PC-3 (cell line): ENCODE measurements around the gene SCUBE1. TPM values are rescaled to one million over a fixed set of nuclear protein-coding genes. Genes with fewer than 3 reads are reported as not detected.

Experiments
- ATAC-seq: fragments of 200-7000 bp; cut with Tn5 transposase; 2 replicates; pipeline ENCODE4 v1.9.1; 2020; ENCODE audit warnings: mild to moderate bottlenecking, moderate library complexity
- BruUV-seq: library from RNA; stranded (reverse); fragments of 400-500 nt; replicated peaks from 2 replicates; lab custom pipeline; 2021; lab: Mats Ljungman, UMichigan
- CTCF ChIA-PET: fragments of 300-600 bp; sonication (Branson Sonifier 250); formaldehyde crosslinking; loops from one replicate; lab custom pipeline; 2022; ENCODE audit warnings: antibody characterized with exemption; lab: Charles Lee
- POLR2A ChIA-PET: fragments of 300-600 bp; sonication (Branson Sonifier 250); formaldehyde crosslinking; loops from one replicate; lab custom pipeline; 2022; ENCODE audit warnings: antibody characterized with exemption; ENCODE audit not compliant: unreplicated experiment; lab: Charles Lee
- DNase-seq: peaks from one replicate; pipeline ENCODE4 v3.0.0-alpha.2; 2015
- H2AFZ ChIP-seq: fragments of 300-600 bp; sonication (generic); 2 replicates; pipeline ENCODE4 v1.6.0; 2016; ENCODE audit warnings: antibody characterized with exemption, low read length
- H3F3A ChIP-seq: fragments of 300-600 bp; sonication (generic); one replicate; pipeline ENCODE4 v1.6.0; 2017; ENCODE audit warnings: antibody characterized with exemption, low read length, control low read depth, mild to moderate bottlenecking; ENCODE audit not compliant: unreplicated experiment
- H3K27ac ChIP-seq: fragments of 300-600 bp; sonication (generic); 2 replicates; pipeline ENCODE4 v1.5.1; 2016; ENCODE audit warnings: mild to moderate bottlenecking, low read length
- H3K27me3 ChIP-seq: fragments of 300-600 bp; sonication (generic); 2 replicates; pipeline ENCODE4 v1.6.1; 2016; ENCODE audit warnings: low read length, mixed read lengths
- H3K36me3 ChIP-seq: fragments of 300-600 bp; sonication (generic); 2 replicates; pipeline ENCODE4 v1.6.1; 2016; ENCODE audit warnings: low read depth, mixed run types, low read length, mixed read lengths
- H3K4me1 ChIP-seq: fragments of 300-600 bp; sonication (generic); 2 replicates; pipeline ENCODE4 v1.5.1; 2016; ENCODE audit warnings: low read length; ENCODE audit not compliant: insufficient read depth
- H3K4me2 ChIP-seq: fragments of 300-600 bp; sonication (generic); 2 replicates; pipeline ENCODE4 v1.6.0; 2016; ENCODE audit warnings: low read length
- H3K4me3 ChIP-seq: fragments of 300-600 bp; sonication (generic); 2 replicates; pipeline ENCODE4 v1.5.1; 2016; ENCODE audit warnings: mild to moderate bottlenecking, low read length, mixed read lengths
- H3K79me2 ChIP-seq: fragments of 300-600 bp; sonication (generic); 2 replicates; pipeline ENCODE4 v1.6.1; 2017; ENCODE audit warnings: low read length, mixed read lengths
- H3K9ac ChIP-seq: fragments of 300-600 bp; sonication (generic); 2 replicates; pipeline ENCODE4 v1.6.0; 2016; ENCODE audit warnings: mild to moderate bottlenecking, low read length
- H3K9me2 ChIP-seq: fragments of 300-600 bp; sonication (generic); replicated peaks from 2 replicates; pipeline ENCODE4 v1.6.1; 2016; ENCODE audit warnings: mixed run types, low read length, mixed read lengths
- H3K9me3 ChIP-seq: fragments of 300-600 bp; sonication (generic); 2 replicates; pipeline ENCODE4 v1.6.1; 2016; ENCODE audit warnings: low read length, mixed read lengths
- H4K20me1 ChIP-seq: fragments of 300-600 bp; sonication (generic); 2 replicates; pipeline ENCODE4 v1.6.1; 2016; ENCODE audit warnings: low read length, mixed read lengths
- CTCF ChIP-seq: fragments of 300-600 bp; sonication (generic); conservative IDR thresholded peaks from 2 replicates; pipeline ENCODE4 v1.5.1; 2017; ENCODE audit warnings: antibody characterized with exemption, low read depth, mild to moderate bottlenecking, low read length
- EZH2 ChIP-seq: fragments of 300-600 bp; sonication (generic); IDR thresholded peaks from one replicate; pipeline ENCODE4 v1.6.1; 2017; ENCODE audit warnings: antibody characterized with exemption, mild to moderate bottlenecking, low read length; ENCODE audit not compliant: unreplicated experiment
- EZH2phosphoT487 ChIP-seq: fragments of 300-600 bp; sonication (generic); IDR thresholded peaks from 2 replicates; pipeline ENCODE4 v1.6.1; 2018; ENCODE audit warnings: mild to moderate bottlenecking, antibody characterized with exemption, low read length, borderline replicate concordance
- intact Hi-C: fragments of 100-400 bp; cut with micrococcal nuclease; formaldehyde crosslinking; loops from 2 replicates; pipeline ENCODE4 v1.9.0; 2023
- total RNA-seq: library from RNA; depleted of rRNA; stranded (reverse); fragments of >200 nt; gene quantifications from 2 replicates; pipeline ENCODE4 v1.2.3, GENCODE V29; 2014

SCUBE1 gene
- total RNA-seq, 1 experiment from 2014 or later: not detected

- H3K36me3 ChIP-seq: no peaks in the 10 kb centered on the region
- intact Hi-C loops: no loop called here
- POLR2A ChIA-PET: no interaction called here
- no peaks in the 10 kb centered on the region for H3F3A ChIP-seq
- H3K9me3 ChIP-seq: no peaks in the 10 kb centered on the region
- H3K4me2 ChIP-seq: no peak overlapping the region
- no peak overlapping the region for H3K4me3 ChIP-seq
- TF ChIP-seq EZH2: no peak
- TF ChIP-seq CTCF: no peak
- no peak for TF ChIP-seq EZH2phosphoT487
- no peaks in the 10 kb centered on the region for H3K9me2 ChIP-seq
- DNase-seq (no peak), ATAC-seq (no peak)
- no peaks in the 10 kb centered on the region for H3K4me1 ChIP-seq
- H3K27me3 ChIP-seq: no peaks in the 10 kb centered on the region
- no TSS peak for BruUV-seq
- H3K9ac ChIP-seq: no peak overlapping the region
- CTCF ChIA-PET: no interaction called here
- no peaks in the 10 kb centered on the region for H4K20me1 ChIP-seq
- H3K79me2 ChIP-seq: no peaks in the 10 kb centered on the region
- H2AFZ ChIP-seq: no peak overlapping the region
- no peak overlapping the region for H3K27ac ChIP-seq
Measured at GRCh38 chr22:43171607-43172006, 171.6 kb downstream of the SCUBE1 start.

DNA sequence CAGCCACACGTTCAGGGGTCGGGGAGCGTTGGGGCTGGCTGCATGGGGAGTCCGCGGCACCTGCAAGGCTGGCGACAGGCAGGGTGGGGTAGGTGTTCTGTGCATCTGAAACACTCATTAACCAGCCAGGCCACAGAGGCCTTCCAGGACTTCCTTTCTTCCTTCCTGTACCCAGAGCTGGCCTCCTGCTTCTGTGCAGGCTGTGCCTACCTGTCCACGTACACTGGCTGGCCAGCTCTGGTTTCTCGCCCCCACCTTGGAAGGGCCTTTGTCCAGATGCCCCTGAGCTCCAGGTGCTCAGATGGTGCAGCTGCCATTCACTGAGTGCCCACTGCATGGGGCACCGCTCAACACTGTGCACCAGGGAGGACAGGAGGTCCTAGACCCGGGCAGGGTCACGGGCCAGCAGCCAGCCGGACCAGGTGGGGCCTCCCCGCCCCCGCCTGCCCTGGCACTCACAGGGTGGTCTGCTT lies 172.1 kb downstream of the SCUBE1 start:
- H3K4me3 ChIP-seq: no peak overlapping the region
- no peak overlapping the region for H3K9ac ChIP-seq
- DNase-seq (no peak), ATAC-seq (no peak)
- ChIA-PET POLR2A (no interaction called here), CTCF (no interaction called here)
- H3K27ac ChIP-seq: no peak overlapping the region
- H3K79me2 ChIP-seq: no peaks in the 10 kb centered on the region
- no peaks in the 10 kb centered on the region for H3K9me2 ChIP-seq
- no peak for TF ChIP-seq CTCF
- no peak for TF ChIP-seq EZH2phosphoT487
- no peak for TF ChIP-seq EZH2
- H2AFZ ChIP-seq: no peak overlapping the region
- H3K27me3 ChIP-seq: no peaks in the 10 kb centered on the region
- BruUV-seq: no TSS peak
- H3K4me1 ChIP-seq: no peaks in the 10 kb centered on the region
- intact Hi-C loops: no loop called here
- no peaks in the 10 kb centered on the region for H3K9me3 ChIP-seq
- H4K20me1 ChIP-seq: no peaks in the 10 kb centered on the region
- no peaks in the 10 kb centered on the region for H3K36me3 ChIP-seq
- no peak overlapping the region for H3K4me2 ChIP-seq
- H3F3A ChIP-seq: no peaks in the 10 kb centered on the region

DNA sequence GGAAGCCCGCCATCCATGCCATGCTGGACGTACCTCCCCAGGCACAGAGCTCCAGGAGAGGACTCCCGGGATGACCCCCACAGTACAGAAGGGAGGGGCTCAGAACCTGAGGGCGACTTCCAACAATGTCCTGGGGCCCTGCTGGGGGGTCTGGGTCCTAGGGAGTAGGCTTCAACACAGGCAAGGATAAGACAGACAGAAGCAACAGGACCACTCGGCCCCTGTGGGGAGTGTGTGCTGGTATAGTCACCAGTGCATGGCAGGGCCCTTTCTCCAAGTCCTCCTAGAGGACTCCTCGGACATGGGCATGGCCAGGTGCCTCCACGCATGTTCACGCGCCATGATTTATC lies 173.1 kb downstream of the SCUBE1 start:
- Histone ChIP-seq H3K27me3 (no peaks in the 10 kb centered on the region), H3F3A (no peaks in the 10 kb centered on the region), H4K20me1 (no peaks in the 10 kb centered on the region), H3K79me2 (no peaks in the 10 kb centered on the region), H3K4me2 (no peak overlapping the region), H2AFZ (no peak overlapping the region), H3K9ac (no peak overlapping the region), H3K4me1 (no peaks in the 10 kb centered on the region), H3K27ac (no peak overlapping the region), H3K9me2 (no peaks in the 10 kb centered on the region), H3K9me3 (no peaks in the 10 kb centered on the region), H3K4me3 (no peak overlapping the region), H3K36me3 (no peaks in the 10 kb centered on the region)
- intact Hi-C loops: no loop called here
- CTCF ChIA-PET: interaction anchor here (0.6 kb wide), 1 partner anchor 177 kb away, joined by 4 read pairs; no protein-coding TSS in a partner anchor
- POLR2A ChIA-PET: no interaction called here
- no peak for TF ChIP-seq EZH2phosphoT487
- TF ChIP-seq CTCF: no peak
- TF ChIP-seq EZH2: no peak
- BruUV-seq: no TSS peak
- DNase-seq: no peak
- ATAC-seq: no peak
